ENCODE measurements around the gene FBXO9. TPM values are rescaled to one million over a fixed set of nuclear protein-coding genes. Genes with fewer than 3 reads are reported as not detected.

Gene FBXO9
- total RNA-seq, 1 donor from 2014 or later = 72.5 TPM

GRCh38 chr6:53054532-53054931 lies 10.7 kb upstream of the FBXO9 start:
- H3K27ac Mint-ChIP-seq (ENCODE audit: unreplicated experiment) = no peak overlapping the region
- no peak for TF ChIP-seq CTCF (IDR thresholded peaks at IDR 0.05)

DNA sequence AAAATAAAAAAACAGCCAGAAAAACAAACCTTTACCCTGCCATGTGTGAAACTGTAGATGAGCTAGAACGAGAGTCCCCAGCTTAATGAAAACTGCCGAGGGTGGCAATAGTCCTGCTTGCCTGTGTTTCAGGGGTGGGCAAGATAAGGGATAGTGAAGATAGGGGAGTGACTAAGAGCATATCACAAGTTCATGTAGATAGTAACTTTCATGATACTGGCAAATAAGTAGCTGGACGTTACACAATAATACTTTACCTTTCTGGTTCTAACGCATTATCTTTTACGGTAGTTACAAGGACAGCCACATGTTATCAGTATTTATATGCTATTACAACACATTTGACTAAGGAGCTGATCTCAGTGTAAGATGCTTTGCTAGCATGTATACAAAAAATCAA lies 9.3 kb upstream of the FBXO9 start:
- H3K27ac Mint-ChIP-seq (ENCODE audit: unreplicated experiment) = no peak overlapping the region
- H3K36me3 Mint-ChIP-seq (ENCODE audit: low read depth) = peaks cover 8% of the 10 kb centered on the region
- peaks cover 26% of the 10 kb centered on the region for H3K4me1 Mint-ChIP-seq (ENCODE audit: low read depth)
- no peak for DNase-seq (ENCODE audit: low spot score)
- no peaks in the 10 kb centered on the region for H3K27me3 Mint-ChIP-seq (ENCODE audit: low read depth)
- H3K4me3 Mint-ChIP-seq (ENCODE audit: unreplicated experiment) = no peak overlapping the region
- no peak for TF ChIP-seq CTCF (IDR thresholded peaks at IDR 0.05)
- H3K9me3 Mint-ChIP-seq (ENCODE audit: low read depth) = peaks cover 4% of the 10 kb centered on the region

More at GRCh38 chr6:53054532-53054931, 10.7 kb upstream of the FBXO9 start:
- DNase-seq (ENCODE audit: low spot score) = no peak
- Mint-ChIP-seq H3K9me3 (ENCODE audit: low read depth) (peaks cover 4% of the 10 kb centered on the region), H3K4me3 (ENCODE audit: unreplicated experiment) (no peak overlapping the region), H3K36me3 (ENCODE audit: low read depth) (peaks cover 8% of the 10 kb centered on the region), H3K4me1 (ENCODE audit: low read depth) (peaks cover 12% of the 10 kb centered on the region), H3K27me3 (ENCODE audit: low read depth) (no peaks in the 10 kb centered on the region)

DNA sequence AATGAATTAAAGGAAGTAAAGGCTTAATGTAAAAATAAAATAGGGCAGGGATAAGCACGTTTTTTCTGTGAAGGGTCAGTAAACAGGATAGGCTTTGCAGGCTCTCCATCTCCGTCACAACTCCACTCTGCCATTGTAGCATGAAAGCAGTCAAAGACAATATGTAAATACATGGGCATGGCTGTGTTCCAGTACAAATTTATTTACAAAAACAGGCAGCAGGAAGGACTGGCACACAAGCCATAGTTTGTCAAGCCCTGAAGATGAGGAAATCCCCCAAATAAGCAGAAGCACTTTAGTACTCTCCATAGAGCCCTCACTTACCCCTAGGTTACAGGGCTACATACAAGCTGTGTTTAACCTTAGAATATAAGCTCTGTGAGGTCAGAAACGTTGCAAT lies 8.9 kb upstream of the FBXO9 start:
- no peak for TF ChIP-seq CTCF (IDR thresholded peaks at IDR 0.05)
- H3K4me1 Mint-ChIP-seq (ENCODE audit: low read depth) = peaks cover 27% of the 10 kb centered on the region
- H3K4me3 Mint-ChIP-seq (ENCODE audit: unreplicated experiment) = no peak overlapping the region
- H3K9me3 Mint-ChIP-seq (ENCODE audit: low read depth) = peaks cover 4% of the 10 kb centered on the region
- H3K36me3 Mint-ChIP-seq (ENCODE audit: low read depth) = peaks cover 7% of the 10 kb centered on the region
- no peaks in the 10 kb centered on the region for H3K27me3 Mint-ChIP-seq (ENCODE audit: low read depth)
- no peak overlapping the region for H3K27ac Mint-ChIP-seq (ENCODE audit: unreplicated experiment)
- no peak for DNase-seq (ENCODE audit: low spot score)

GRCh38 chr6:53058388-53059195 lies 6.6 kb upstream of the FBXO9 start:
- TF ChIP-seq CTCF (IDR thresholded peaks at IDR 0.05) = no peak
- Mint-ChIP-seq H3K27ac (ENCODE audit: unreplicated experiment) (no peak overlapping the region), H3K4me1 (ENCODE audit: low read depth) (peaks cover 37% of the 10 kb centered on the region), H3K9me3 (ENCODE audit: low read depth) (no peaks in the 10 kb centered on the region), H3K27me3 (ENCODE audit: low read depth) (no peaks in the 10 kb centered on the region), H3K36me3 (ENCODE audit: low read depth) (peaks cover 1% of the 10 kb centered on the region), H3K4me3 (ENCODE audit: unreplicated experiment) (no peak overlapping the region)
- no peak for DNase-seq (ENCODE audit: low spot score)

DNA sequence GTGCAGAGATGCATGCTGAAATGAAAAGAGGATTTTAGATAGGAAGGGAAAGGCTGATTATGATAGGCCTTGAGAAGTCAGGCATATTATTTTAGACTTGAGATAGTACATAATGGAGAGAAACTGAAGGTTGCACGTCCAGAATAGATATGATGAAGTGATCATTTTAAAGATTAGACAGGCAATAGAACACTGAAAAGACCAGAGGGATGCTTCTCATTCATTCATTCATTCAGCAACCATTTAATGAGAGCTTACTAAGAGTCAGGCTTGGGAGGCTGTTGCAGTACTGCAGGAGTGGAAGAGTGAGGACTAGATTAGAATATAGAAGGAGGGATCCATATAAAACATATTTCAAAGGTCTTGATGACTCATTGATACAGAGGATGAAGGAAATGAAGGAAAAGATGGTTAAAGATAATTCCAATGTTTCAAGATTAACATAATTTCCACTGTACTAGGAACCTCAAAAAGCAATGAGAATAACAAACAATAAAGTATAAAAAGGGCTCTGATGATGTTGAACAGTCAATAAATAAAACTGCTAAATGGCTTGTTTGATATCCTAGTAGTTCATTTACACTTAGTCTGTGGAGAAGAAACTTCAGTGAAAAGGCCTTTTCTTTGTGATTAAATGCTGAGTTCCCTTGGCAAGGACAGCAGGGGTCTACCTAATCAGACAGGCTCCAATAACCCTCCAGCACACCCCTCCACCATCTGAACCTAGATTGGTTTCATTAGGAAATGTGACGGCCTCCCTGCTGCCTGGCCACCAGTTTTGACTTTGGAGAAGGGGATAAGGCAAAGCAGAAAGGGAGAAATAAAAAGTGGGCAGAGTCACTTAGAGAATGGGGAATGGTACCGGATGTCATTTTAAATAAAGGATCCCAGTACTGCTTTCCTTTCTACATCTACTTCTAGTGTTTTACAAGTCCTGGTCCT lies 5.3 kb upstream of the FBXO9 start:
- no peaks in the 10 kb centered on the region for H3K27me3 Mint-ChIP-seq (ENCODE audit: low read depth)
- H3K9me3 Mint-ChIP-seq (ENCODE audit: low read depth) = no peaks in the 10 kb centered on the region
- DNase-seq (ENCODE audit: low spot score) = no peak
- H3K27ac Mint-ChIP-seq (ENCODE audit: unreplicated experiment) = peak overlapping the region; percentile 92
- peaks cover 1% of the 10 kb centered on the region for H3K36me3 Mint-ChIP-seq (ENCODE audit: low read depth)
- peak overlapping the region; percentile 83 for H3K4me3 Mint-ChIP-seq (ENCODE audit: unreplicated experiment)
- peaks cover 42% of the 10 kb centered on the region for H3K4me1 Mint-ChIP-seq (ENCODE audit: low read depth)
- TF ChIP-seq CTCF (IDR thresholded peaks at IDR 0.05) = no peak

Data from chondrocyte (in vitro differentiated cells).